Chondrocyte (in vitro differentiated cells): ENCODE data around the gene ZBTB46. TPM values are rescaled to one million over a fixed set of nuclear protein-coding genes. Genes with fewer than 3 reads are reported as not detected.

ENCODE experiments used
- DNase-seq: peaks from one replicate; pipeline ENCODE4 v3.0.0; 2021; ENCODE audit warnings: mixed read lengths, low spot score
- H3K27ac Mint-ChIP-seq: one replicate; pipeline ENCODE4 v1.8.0; 2021; ENCODE audit warnings: mild to moderate bottlenecking, moderate library complexity, mixed read lengths; ENCODE audit not compliant: unreplicated experiment
- H3K27me3 Mint-ChIP-seq: 2 replicates; pipeline ENCODE4 v1.8.0; 2021; ENCODE audit warnings: low read depth, mixed read lengths
- H3K36me3 Mint-ChIP-seq: 2 replicates; pipeline ENCODE4 v1.8.0; 2021; ENCODE audit warnings: low read depth, mixed read lengths
- H3K4me1 Mint-ChIP-seq: 2 replicates; pipeline ENCODE4 v1.8.0; 2021; ENCODE audit warnings: low read depth, mild to moderate bottlenecking, mixed read lengths
- H3K4me3 Mint-ChIP-seq: one replicate; pipeline ENCODE4 v1.8.0; 2021; ENCODE audit warnings: mild to moderate bottlenecking, moderate library complexity, mixed read lengths; ENCODE audit not compliant: unreplicated experiment
- H3K9me3 Mint-ChIP-seq: 2 replicates; pipeline ENCODE4 v1.8.0; 2021; ENCODE audit warnings: low read depth, mixed read lengths
- total RNA-seq: library from RNA; stranded (reverse); gene quantifications from 3 replicates; pipeline ENCODE4 v1.2.1, GENCODE V29; 2021
- TF ChIP-seq, protein P1 (sequence below): fragments of 200-600 bp; sonication (generic); IDR thresholded peaks from 2 replicates; pipeline ENCODE4 v1.5.0; 2021; ENCODE audit warnings: antibody characterized with exemption, mild to moderate bottlenecking, moderate library complexity

The ZBTB46 gene
- total RNA-seq, 1 donor from 2014 or later, result 6.0 TPM

GRCh38 chr20:63831993-63832686 is 1.1 kb upstream of the ZBTB46 start:
- H3K9me3 Mint-ChIP-seq, result no peaks in the 10 kb centered on the region
- no peaks in the 10 kb centered on the region for H3K27me3 Mint-ChIP-seq
- no peak overlapping the region for H3K4me3 Mint-ChIP-seq
- no peak overlapping the region for H3K27ac Mint-ChIP-seq
- DNase-seq, result no peak
- TF ChIP-seq, protein P1, sequence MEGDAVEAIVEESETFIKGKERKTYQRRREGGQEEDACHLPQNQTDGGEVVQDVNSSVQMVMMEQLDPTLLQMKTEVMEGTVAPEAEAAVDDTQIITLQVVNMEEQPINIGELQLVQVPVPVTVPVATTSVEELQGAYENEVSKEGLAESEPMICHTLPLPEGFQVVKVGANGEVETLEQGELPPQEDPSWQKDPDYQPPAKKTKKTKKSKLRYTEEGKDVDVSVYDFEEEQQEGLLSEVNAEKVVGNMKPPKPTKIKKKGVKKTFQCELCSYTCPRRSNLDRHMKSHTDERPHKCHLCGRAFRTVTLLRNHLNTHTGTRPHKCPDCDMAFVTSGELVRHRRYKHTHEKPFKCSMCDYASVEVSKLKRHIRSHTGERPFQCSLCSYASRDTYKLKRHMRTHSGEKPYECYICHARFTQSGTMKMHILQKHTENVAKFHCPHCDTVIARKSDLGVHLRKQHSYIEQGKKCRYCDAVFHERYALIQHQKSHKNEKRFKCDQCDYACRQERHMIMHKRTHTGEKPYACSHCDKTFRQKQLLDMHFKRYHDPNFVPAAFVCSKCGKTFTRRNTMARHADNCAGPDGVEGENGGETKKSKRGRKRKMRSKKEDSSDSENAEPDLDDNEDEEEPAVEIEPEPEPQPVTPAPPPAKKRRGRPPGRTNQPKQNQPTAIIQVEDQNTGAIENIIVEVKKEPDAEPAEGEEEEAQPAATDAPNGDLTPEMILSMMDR, result no peak
- no peaks in the 10 kb centered on the region for H3K36me3 Mint-ChIP-seq
- peaks cover 33% of the 10 kb centered on the region for H3K4me1 Mint-ChIP-seq

DNA sequence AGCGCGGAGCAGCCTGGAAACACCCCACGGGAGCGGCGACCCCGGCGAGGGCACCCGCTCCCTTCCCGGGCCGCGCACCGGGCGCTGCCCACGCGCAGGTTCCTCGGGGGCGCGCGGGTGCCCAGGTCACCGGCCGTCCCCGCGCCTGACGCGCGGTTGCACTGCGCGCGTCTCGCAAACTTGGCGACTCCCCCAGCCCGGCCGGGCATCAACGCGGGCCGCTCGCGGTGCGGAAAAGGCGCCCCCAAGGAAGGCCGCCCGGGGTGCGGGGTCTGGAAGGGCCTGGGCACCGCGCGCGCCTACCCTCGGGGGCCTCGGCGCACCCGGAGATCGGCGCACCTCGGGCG is 555 bp upstream of the ZBTB46 start:
- no peaks in the 10 kb centered on the region for H3K9me3 Mint-ChIP-seq
- no peak overlapping the region for H3K27ac Mint-ChIP-seq
- H3K4me1 Mint-ChIP-seq, result peaks cover 33% of the 10 kb centered on the region
- no peak for DNase-seq
- no peak overlapping the region for H3K4me3 Mint-ChIP-seq
- TF ChIP-seq, protein P1, result no peak
- H3K27me3 Mint-ChIP-seq, result no peaks in the 10 kb centered on the region
- H3K36me3 Mint-ChIP-seq, result no peaks in the 10 kb centered on the region

GRCh38 chr20:63829945-63830835 is 874 bp downstream of the ZBTB46 start:
- H3K9me3 Mint-ChIP-seq, result no peaks in the 10 kb centered on the region
- H3K4me1 Mint-ChIP-seq, result peaks cover 30% of the 10 kb centered on the region
- DNase-seq, result no peak
- no peaks in the 10 kb centered on the region for H3K36me3 Mint-ChIP-seq
- H3K27me3 Mint-ChIP-seq, result no peaks in the 10 kb centered on the region
- TF ChIP-seq, protein P1, result no peak
- peak overlapping the region; percentile 83 for H3K4me3 Mint-ChIP-seq
- H3K27ac Mint-ChIP-seq, result peak overlapping the region; percentile 1

DNA sequence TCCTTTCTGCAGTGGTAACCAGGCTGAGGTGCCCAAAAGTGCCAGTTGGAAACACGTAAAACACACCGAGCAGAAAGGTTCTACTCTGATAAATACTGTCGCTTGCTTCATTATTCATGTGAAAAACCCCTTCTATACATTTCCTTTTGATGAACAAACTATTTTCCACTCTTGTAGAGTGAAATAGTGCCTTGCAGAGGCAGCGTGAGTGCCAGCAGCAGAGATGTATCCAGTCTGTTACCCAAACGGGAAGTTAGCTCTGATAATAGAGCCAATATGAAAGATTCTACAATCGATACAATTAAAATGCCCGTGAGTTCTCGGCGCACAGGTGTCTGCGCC is 1.5 kb downstream of the ZBTB46 start:
- Mint-ChIP-seq H3K9me3 (no peaks in the 10 kb centered on the region), H3K27ac (no peak overlapping the region), H3K27me3 (no peaks in the 10 kb centered on the region), H3K36me3 (no peaks in the 10 kb centered on the region), H3K4me1 (peaks cover 26% of the 10 kb centered on the region), H3K4me3 (peak overlapping the region; percentile 83)
- DNase-seq, result no peak
- TF ChIP-seq, protein P1, result no peak

DNA sequence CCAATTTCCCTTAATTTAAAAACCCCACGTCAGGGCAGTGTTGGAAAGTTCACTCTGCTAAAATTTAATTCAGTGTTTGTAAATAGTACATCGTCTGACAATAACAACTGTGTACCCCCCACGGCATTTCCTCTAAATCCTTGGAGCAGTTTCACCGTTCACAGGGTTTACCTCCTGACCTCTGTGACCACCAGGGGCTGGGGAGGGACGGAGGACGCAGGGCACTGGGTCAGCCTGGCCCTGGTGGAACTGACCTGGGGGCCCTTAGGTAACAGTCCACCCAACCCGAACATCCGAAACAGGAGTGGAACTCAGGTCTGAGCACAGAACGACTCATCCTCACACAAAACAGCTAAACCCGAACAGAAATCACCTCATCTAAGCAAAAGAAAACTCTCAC is 2.1 kb downstream of the ZBTB46 start:
- no peak overlapping the region for H3K27ac Mint-ChIP-seq
- H3K36me3 Mint-ChIP-seq, result no peaks in the 10 kb centered on the region
- no peaks in the 10 kb centered on the region for H3K9me3 Mint-ChIP-seq
- H3K4me3 Mint-ChIP-seq, result no peak overlapping the region
- TF ChIP-seq, protein P1, result no peak
- no peak for DNase-seq
- H3K4me1 Mint-ChIP-seq, result peaks cover 20% of the 10 kb centered on the region
- no peaks in the 10 kb centered on the region for H3K27me3 Mint-ChIP-seq
